ENCODE measurements around the gene VGLL4.

VGLL4 gene

GRCh38 chr3:11651900-11652299 lies 8.2 kb upstream of the VGLL4 start:
- DNase-seq, result peak; percentile 51

- no peak for DNase-seq
These were observed 7.8 kb upstream of the VGLL4 start for GRCh38 chr3:11651477-11651876.

DNA sequence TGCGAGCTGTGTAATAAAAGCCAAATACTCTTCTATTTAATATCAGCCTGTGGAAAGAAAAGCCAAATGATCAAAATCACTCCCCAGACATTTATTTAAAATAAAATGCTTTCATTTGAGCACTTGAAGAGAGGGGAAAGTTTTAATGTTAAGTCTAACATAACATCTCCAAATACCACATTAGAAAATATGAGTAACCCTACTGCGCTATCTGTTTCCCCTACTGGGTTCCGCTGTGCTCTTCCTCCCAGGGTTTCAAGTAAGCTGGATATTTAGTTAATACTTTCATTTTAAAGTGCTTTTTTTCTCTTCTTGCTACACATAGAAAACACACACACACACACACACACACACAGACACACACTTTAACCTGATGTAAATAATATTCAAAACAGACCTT lies 6.7 kb upstream of the VGLL4 start:
- DNase-seq, result no peak

DNA sequence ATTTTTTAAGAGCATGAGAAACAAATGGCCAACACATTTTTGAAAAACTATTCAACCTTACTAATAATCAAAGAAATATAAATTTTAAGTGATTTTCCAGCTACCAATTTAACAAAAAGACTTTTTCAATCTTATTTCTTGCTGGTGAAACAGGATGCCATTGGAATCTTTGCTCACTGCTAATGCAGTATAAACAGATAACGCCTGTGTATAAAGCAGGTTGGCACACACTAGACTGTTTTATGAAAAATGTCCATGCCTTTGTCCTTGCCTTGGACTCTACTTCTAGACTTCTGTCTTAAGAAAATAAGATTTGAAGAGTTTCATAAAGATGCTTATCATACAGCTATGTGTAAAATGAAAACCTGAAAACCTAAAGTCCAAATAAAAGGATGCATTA lies 5.0 kb upstream of the VGLL4 start:
- no peak for DNase-seq

GRCh38 chr3:11643201-11643603 lies 513 bp downstream of the VGLL4 start:
- DNase-seq, result peak; percentile 48

DNA sequence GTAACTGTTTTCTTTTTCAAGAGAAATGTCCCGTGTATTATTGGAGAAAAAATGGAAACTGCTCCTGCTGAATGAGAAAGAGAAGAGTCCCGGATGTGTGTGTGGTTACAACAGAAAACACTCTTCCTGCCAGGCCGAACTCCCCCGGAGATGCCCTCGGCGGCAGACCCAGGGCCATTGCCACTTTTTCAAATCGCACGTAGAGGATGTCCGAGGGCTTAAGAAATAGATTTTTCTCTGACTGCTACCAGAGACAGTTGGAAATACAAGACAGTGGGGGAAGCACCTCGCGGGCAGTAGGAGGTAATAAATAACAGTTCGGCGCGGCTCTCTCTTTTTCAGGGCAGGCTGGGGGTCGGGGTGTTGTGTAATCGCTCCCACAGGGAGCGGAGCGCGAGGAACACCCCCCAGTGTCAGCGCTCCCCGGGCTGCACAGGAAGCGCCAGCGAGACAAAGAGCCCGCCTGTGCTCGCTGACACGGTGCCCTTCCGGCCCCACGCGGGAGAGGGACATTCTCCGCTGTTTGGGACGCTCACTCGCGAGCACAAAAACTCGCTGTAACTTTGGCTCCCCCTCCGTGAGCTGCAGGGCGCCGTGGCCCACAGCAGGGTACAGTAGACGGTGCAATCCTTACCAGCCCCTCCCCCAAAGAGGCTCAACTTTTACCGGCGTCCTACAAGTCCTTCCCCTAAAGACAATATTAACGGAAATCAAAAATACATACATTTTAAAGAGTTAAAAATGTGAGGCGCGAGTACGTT lies 1.1 kb downstream of the VGLL4 start:
- peak; percentile 92 for DNase-seq

- DNase-seq, result peak; percentile 56
These were observed 1.9 kb downstream of the VGLL4 start for GRCh38 chr3:11641683-11642430.

- peak; percentile 31 for DNase-seq
These were observed 2.4 kb downstream of the VGLL4 start for GRCh38 chr3:11641316-11641682.

DNA sequence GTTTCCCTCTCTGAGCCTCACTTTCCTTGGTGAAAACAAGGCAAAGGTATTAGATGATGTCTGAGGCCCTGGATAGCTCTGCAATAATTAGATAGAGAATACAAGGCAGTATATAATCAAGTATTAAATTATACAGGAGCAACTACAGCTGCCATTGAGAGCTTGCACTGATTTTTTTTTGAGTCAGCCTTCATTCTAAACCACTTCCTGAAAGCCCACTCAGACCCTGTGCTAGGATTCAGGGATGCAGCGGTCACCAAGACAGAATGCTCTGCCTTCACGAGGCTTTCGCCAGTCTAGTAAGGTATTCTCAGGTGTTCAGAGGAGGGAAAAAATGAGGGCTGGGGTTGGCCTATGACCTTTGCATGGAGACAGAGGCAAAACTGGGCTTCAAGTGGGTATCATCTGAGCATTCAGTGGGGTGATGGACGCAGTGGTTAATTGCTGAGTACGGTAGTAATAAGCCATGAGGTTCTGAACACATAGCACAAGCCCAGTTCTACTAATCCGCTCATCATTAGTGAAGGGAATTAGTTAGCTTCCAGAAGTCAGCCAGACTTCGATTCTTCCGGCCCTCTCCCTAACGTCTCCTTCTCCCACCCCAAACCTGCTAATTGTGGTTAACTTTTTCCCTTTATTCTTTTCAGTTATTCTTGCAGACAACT lies 3.6 kb downstream of the VGLL4 start:
- DNase-seq, result peak; percentile 55

DNA sequence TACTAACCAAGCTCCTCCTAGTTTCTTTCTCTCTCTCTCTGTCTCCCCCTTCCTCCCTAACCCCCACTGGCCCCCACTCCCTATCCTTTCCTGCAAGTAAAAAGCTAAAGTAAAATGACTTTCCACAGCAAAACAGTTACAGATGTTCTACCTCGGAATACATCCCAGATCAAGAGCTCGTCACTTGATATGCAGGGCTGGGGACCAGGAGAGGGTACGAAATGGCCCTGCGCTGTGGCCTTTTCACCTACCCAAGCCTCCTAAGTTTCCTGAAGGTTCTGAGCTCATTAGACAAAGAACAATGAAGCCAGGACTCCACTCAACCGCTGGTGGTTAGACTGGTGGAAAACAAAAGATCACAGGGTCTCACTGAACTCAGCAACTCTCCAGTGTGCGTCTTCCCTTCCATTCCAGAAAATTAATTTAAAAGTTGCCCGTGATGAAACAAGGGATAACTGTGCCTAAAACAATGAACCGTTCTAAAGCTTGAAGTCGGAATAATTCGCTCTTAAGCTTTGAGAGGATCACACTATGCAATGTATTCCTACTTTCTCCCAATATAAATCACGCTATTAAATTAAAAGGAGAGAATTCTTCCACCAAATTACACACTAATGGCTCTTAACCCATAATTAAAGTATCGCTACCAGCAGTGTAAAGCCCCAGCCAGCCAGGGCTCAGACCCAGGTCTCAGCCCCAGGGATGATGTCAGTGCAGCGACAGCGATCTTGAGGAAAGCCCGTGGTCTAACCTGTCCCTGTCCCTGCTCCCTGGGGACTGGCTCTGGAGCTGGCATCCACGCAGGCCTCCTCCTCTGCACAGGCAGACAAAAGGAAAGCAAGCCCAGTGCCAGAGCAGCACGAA lies 5.0 kb downstream of the VGLL4 start:
- no peak for DNase-seq

- peak; percentile 89 for DNase-seq
These were observed 5.7 kb downstream of the VGLL4 start for GRCh38 chr3:11637901-11638458.

- DNase-seq, result no peak
These were observed 7.3 kb downstream of the VGLL4 start for GRCh38 chr3:11636394-11636770.

DNA sequence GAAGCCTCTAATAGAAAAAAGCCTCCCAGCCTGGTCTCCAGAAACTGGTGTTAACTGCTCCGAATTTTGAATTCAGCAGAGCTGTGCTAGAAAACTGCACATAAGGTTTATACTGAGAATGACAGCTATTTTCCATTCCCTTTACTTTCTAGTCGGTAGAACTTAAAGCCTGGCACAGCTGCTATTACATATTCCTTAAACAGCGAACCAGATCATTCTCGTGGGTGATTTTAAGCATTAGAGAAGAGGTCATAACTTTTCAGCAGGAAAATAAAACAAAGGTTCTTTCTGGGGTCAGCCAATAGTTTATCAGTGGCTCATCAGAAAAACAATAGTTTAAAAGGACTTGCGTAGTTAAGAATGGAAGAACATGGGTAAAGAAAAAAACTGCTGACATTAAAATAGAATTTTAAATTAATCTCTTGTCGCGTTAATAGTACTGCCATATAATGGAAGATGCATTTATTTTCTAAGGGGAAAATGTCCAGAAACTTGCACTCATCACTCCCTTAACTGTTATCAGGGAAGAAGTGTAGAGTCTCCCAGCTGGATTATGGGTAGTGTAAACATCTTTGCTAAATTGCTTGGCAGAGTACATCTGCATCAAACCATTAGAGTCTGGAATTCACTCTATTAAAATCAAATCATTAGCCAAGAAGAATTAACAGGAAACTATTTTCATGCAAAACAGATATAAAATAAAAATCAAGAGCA lies 7.9 kb downstream of the VGLL4 start:
- DNase-seq, result no peak

DNA sequence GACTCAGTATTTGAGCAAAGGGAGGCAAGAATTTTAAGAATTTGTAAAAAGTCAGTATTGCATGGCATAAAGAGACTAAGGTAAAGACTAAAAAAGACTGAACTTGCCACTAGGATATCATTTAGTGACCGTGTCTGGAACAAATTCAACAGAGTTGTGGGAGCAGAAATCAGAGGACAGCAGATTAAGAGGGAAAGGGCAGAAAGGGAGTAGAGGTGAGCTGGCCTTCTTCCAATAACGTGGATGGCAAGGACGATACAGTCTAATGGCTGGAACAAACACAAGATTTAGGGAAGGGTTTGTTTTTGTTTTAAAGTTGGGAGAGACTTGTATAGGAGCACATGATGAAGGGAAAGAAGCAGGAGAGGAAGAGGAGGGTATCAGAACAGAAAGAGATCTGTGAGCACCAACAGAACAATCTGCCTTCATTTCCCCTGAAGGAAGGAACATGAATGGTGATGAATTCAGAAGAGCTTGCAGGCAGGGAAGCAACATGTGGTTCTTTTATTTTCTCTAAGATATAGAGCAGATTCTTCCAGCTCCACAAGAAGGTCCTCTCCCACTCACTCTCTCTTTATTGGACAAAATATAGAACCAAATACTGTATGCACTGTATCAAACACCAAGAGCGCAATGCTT lies 8.6 kb downstream of the VGLL4 start:
- DNase-seq, result no peak

GRCh38 chr3:11634081-11634635 lies 9.6 kb downstream of the VGLL4 start:
- DNase-seq, result no peak

- DNase-seq, result no peak
These were observed 10.7 kb downstream of the VGLL4 start for GRCh38 chr3:11632966-11633365.

DNA sequence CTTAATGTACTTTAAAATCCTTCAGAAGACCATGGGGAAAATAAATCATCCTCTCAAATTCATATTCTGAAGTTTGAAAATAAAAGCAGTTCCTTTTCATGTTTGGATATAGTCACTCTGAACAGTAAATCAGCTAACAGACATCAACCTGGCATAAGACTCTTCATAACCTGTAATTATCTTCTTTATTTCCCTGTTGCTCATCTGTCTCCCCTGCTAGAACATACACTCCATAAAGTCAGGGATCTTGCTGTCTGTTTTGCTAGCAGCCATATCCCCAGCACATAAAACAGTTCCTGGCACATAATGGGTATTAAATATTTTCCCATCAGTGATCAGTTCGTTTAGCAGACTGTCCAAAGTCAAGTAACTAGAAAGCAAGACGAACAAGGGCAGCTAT lies 11.2 kb downstream of the VGLL4 start:
- no peak for DNase-seq

DNA sequence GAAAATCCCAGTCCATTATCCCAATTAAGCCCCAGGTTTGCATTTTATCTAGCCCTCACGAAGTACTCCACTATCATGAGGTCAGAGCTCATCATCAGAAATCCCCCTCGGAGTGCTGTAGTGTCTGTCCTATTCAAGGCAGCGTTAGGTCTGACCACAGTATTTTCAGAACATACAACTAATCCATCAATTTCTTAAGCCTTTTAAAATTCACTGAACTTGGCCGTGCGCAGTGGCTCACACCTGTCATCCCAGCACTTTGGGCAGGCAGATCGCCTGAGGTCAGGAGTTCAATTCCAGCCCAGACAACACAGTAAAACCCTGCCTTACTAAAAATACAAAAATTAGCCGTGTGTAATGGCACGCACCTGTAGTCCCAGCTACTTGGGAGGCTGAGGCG lies 11.9 kb downstream of the VGLL4 start:
- DNase-seq, result no peak

DNA sequence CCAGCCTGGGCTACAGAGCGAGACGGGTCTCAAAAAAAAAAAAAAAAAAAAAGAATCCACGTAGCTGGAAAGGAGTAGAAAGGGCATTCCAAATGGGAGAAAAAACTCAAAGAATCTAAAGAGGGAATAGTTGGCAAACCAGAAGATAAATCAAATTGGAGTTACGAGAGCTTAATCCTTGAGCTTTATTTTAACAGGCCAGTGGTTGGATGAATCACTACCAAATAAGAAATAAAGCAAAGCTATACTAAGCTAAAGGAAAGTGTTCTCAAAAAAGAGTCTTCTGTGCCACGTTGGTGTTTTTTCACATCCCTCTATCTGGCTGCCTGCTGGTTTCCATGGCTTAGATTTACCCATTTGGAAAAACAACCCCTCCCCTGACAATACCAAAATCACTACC lies 14.0 kb downstream of the VGLL4 start:
- peak; percentile 89 for DNase-seq

GRCh38 chr3:11627612-11628011 lies 16.1 kb downstream of the VGLL4 start:
- DNase-seq, result no peak

DNA sequence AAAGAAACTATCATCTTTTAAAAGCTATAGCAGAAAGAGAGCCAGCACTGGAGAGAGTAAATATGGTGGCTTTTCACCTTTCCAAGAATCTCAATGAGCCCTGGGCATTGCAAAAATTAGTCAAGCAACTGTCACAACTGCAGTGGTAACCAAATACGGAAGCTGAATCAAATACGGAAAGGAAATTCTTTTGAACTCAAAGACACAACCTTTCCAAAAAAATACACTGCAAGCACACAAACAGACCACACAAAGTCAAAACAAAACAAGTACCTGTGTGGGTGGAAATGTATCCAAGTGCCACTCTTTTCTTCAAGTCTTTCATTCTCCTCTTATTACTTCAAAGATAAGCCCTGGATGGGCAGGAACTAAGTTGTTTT lies 17.6 kb downstream of the VGLL4 start:
- no peak for DNase-seq

Measured in fibroblast of skin of right biceps (primary cell).